NCI-H146 treated with DMSO at 0.1 percent for 48 hours (cell line): ENCODE results near the gene C2CD4D.

ENCODE experiments used
- DNase-seq: peaks from one replicate; lab custom pipeline; 2025; ENCODE audit not compliant: unreplicated experiment; lab: John Stamatoyannopoulos, UW

Gene C2CD4D

DNA sequence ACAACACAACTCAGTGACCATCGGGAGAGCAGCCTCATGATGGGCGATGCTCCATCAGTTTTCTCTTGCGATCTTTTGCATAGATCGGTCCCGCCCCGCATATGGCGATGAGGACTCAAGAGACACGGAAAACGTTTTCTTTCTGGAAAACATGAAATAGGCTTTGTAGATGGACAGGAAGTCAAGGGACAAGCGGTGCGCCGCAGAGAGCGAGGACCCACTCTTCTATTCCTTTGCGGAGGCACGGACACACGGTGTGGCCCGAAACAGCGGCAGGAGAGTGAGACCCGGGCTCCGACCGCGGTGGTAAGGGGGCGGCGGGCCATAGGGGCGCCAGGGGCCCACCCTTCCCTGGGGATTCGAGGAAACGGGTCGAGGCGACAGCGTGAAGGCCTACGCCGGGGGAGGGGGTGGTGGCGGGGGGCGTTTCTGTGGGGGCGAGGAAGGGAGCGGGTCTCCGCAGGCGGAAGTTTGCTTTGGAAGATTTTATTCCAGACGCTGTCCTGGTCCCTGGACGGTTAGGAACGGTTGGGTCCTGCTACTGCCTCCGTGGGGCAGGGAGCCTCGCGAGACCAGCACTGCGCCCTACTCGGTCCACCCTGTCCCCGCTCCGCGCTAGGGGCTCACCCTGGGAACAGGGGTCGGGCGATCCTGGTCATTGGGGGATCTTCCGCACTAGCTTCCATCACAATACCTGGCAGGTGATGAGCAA lies 48.5 kb downstream of the C2CD4D start:
- peak; percentile 10 for DNase-seq

DNA sequence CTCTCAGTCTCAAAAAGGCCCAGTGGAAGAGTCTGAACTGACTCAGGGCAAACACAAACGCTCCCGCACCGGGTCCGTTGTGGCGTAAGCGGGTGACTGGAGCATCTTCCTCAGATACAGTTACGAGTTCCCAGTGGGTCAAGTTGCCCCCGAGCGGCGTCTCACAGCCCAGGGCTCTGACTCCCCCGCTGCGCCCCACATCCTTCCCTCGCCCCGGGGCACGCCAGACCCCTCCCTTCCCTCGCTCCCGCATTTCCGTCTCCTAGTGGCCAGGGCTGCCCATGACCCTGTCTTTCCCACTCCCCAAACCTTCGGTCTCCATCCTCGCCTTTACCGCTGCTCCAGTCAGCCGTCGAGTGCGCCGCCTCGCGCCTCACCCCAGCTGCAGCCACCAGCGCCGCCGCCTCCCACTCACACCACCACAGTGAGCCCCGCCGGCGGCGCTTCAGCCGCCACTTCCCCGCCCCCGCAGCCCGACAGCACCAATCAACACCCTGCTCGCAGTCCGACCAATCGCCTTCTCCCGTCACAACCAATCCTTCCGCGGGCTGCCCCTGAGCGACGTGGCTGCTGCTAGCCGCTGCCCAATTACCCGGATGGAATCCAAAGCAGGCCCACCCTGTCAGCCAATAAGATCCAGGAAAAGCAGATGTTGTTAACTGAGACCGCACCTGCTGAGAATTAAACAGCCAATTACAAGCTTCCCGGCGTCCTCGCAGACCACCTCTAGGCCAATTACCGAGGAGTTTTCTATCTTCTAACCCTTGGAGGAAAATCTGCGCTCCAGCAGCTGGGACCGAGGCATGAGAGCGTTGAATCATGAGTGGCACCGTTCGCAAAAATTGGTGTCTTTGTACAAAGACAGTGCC lies 49.3 kb downstream of the C2CD4D start, which contains the start of gene TDRKH:
Gene TDRKH, minus strand, starts transcription at position 430 of the 869 bp plus-strand sequence. CDS start 7,478 bp downstream, outside the sequence.
- DNase-seq, result peak; percentile 100
